GM12878 (cell line): ENCODE data around the gene ZFC3H1. TPM values are rescaled to one million over a fixed set of nuclear protein-coding genes. Genes with fewer than 3 reads are reported as not detected.

ENCODE experiments used
- ATAC-seq: fragments of 200-7000 bp; cut with Tn5 transposase; 3 replicates; pipeline ENCODE4 v1.9.1; 2020; ENCODE audit warnings: mild to moderate bottlenecking, moderate library complexity
- BruUV-seq: library from RNA; stranded (reverse); fragments of 400-500 nt; replicated peaks from 2 replicates; lab custom pipeline; 2021; lab: Mats Ljungman, UMichigan
- CTCF ChIA-PET: fragments of 300-600 bp; sonication (Branson Sonifier 250); formaldehyde crosslinking; extraction: SDS; loops from one replicate; lab custom pipeline; 2021; ENCODE audit warnings: inconsistent platforms; lab: Yijun Ruan, JAX
- POLR2A ChIA-PET: fragments of 350-600 bp; formaldehyde crosslinking; extraction: SDS; loops from one replicate; lab custom pipeline; 2021; ENCODE audit warnings: inconsistent platforms; lab: Charles Lee
- RAD21 ChIA-PET: fragments of 300-600 bp; sonication (Branson Sonifier 250); formaldehyde crosslinking; loops from one replicate; lab custom pipeline; 2023; ENCODE audit warnings: antibody characterized with exemption; ENCODE audit not compliant: unreplicated experiment; lab: Charles Lee
- SMC1A ChIA-PET: fragments of 300-600 bp; sonication (Branson Sonifier 250); formaldehyde crosslinking; loops from one replicate; lab custom pipeline; 2023; ENCODE audit not compliant: unreplicated experiment, uncharacterized antibody; lab: Charles Lee
- DNase-seq: peaks from one replicate; pipeline ENCODE4 v3.0.0-alpha.2; 2011; ENCODE audit warnings: low read depth, low spot score
- FAIRE-seq: peaks from 3 replicates; lab custom pipeline; 2011; peaks lifted over from hg19 to GRCh38; lab: Jason Lieb, UNC
- H2AFZ ChIP-seq: 2 replicates; pipeline ENCODE4 v1.6.0; 2011; ENCODE audit warnings: low read depth, low read length, control low read depth; ENCODE audit not compliant: control insufficient read depth
- H3K27ac ChIP-seq: 2 replicates; pipeline ENCODE4 v1.5.1; 2011; ENCODE audit warnings: control low read depth; ENCODE audit not compliant: control insufficient read depth, insufficient read depth
- H3K27me3 ChIP-seq, 2 experiments: replicated peaks in 1 of 2; 2 replicates each; pipeline versions ENCODE4 v1.6.0 to v1.6.1; 2011; ENCODE audit warnings: low read length in 1 of 2; ENCODE audit not compliant: control insufficient read depth in 2 of 2, insufficient read depth in 2 of 2
- H3K36me3 ChIP-seq, 2 experiments: 2 replicates each; pipeline ENCODE4 v1.5.1; 2011; ENCODE audit warnings: low read length in 1 of 2; ENCODE audit not compliant: control insufficient read depth in 2 of 2, insufficient read depth in 2 of 2
- H3K4me1 ChIP-seq: 2 replicates; pipeline ENCODE4 v1.6.1; 2011; ENCODE audit warnings: mild to moderate bottlenecking, low read length, moderate library complexity, mixed read lengths; ENCODE audit not compliant: control insufficient read depth, insufficient read depth
- H3K4me2 ChIP-seq: 2 replicates; pipeline ENCODE4 v1.6.0; 2011; ENCODE audit warnings: control low read depth; ENCODE audit not compliant: control insufficient read depth, insufficient read depth
- H3K4me3 ChIP-seq: fragments of 200-600 bp; sonication (generic); 2 replicates; pipeline ENCODE4 v1.5.1; 2016
- H3K79me2 ChIP-seq: 2 replicates; pipeline ENCODE4 v1.6.0; 2011; ENCODE audit warnings: low read length; ENCODE audit not compliant: control insufficient read depth, insufficient read depth
- H3K9ac ChIP-seq: 2 replicates; pipeline ENCODE4 v1.8.0; 2011; ENCODE audit warnings: low read length, control low read depth, mixed read lengths; ENCODE audit not compliant: control insufficient read depth, insufficient read depth
- H3K9me3 ChIP-seq: replicated peaks from 3 replicates; pipeline ENCODE4 v1.5.1; 2011; ENCODE audit warnings: mild to moderate bottlenecking, low read length; ENCODE audit not compliant: control insufficient read depth, insufficient read depth
- H4K20me1 ChIP-seq: 2 replicates; pipeline ENCODE4 v1.6.0; 2011; ENCODE audit not compliant: control insufficient read depth, insufficient read depth
- BRCA1 ChIP-seq: IDR thresholded peaks from 2 replicates; pipeline ENCODE4 v1.6.1; 2011; ENCODE audit warnings: low read depth, low read length, improper control_type of control experiment
- CBFB ChIP-seq: IDR thresholded peaks from 2 replicates; pipeline ENCODE4 v1.6.1; 2016; ENCODE audit warnings: antibody characterized with exemption, low read depth
- CHD1 ChIP-seq: IDR thresholded peaks from 2 replicates; pipeline ENCODE4 v1.6.1; 2012; ENCODE audit warnings: low read depth, low read length, improper control_type of control experiment
- IRF4 ChIP-seq: IDR thresholded peaks from 2 replicates; pipeline ENCODE4 v1.6.1; 2011; ENCODE audit warnings: low read depth, low read length
- JUNB ChIP-seq: IDR thresholded peaks from 2 replicates; pipeline ENCODE4 v1.6.1; 2016; ENCODE audit warnings: antibody characterized with exemption, mild to moderate bottlenecking
- JUND ChIP-seq: IDR thresholded peaks from 2 replicates; pipeline ENCODE4 v1.6.1; 2012; ENCODE audit warnings: low read depth, mild to moderate bottlenecking, low read length, improper control_type of control experiment, moderate library complexity
- MXI1 ChIP-seq: fragments of 150-350 bp; IDR thresholded peaks from 2 replicates; pipeline ENCODE4 v1.6.1; 2011; ENCODE audit warnings: low read depth, mild to moderate bottlenecking, inconsistent platforms, low read length, improper control_type of control experiment
- NR2F1 ChIP-seq: fragments of 450-650 bp; conservative IDR thresholded peaks from 2 replicates; pipeline ENCODE4 v1.6.1; 2017; ENCODE audit warnings: mild to moderate bottlenecking
- POLR2AphosphoS2 ChIP-seq: IDR thresholded peaks from 2 replicates; pipeline ENCODE4 v1.6.1; 2011; ENCODE audit warnings: low read depth, mild to moderate bottlenecking, low read length, improper control_type of control experiment, moderate library complexity
- POU2F2 ChIP-seq: IDR thresholded peaks from 3 replicates; pipeline ENCODE4 v1.6.1; 2011; ENCODE audit warnings: low read depth, mild to moderate bottlenecking, low read length, borderline replicate concordance
- RAD51 ChIP-seq: fragments of 450-650 bp; IDR thresholded peaks from 2 replicates; pipeline ENCODE4 v1.6.1; 2016; ENCODE audit warnings: moderate library complexity, mild to moderate bottlenecking, inconsistent platforms
- RELA ChIP-seq: fragments of 450-650 bp; IDR thresholded peaks from 2 replicates; pipeline ENCODE4 v1.8.0; 2014; ENCODE audit warnings: borderline replicate concordance; ENCODE audit not compliant: partially characterized antibody
- RFX5 ChIP-seq: IDR thresholded peaks from 2 replicates; pipeline ENCODE4 v1.6.1; 2011; ENCODE audit warnings: low read depth, low read length, improper control_type of control experiment
- SIX5 ChIP-seq: IDR thresholded peaks from 2 replicates; pipeline ENCODE4 v1.6.1; 2011; ENCODE audit warnings: mild to moderate bottlenecking, low read depth, low read length, moderate library complexity; ENCODE audit not compliant: severe bottlenecking
- SREBF1 ChIP-seq: IDR thresholded peaks from 2 replicates; pipeline ENCODE4 v1.6.1; 2012; ENCODE audit warnings: mild to moderate bottlenecking, low read length
- ZNF217 ChIP-seq: fragments of 450-650 bp; IDR thresholded peaks from 2 replicates; pipeline ENCODE4 v1.6.1; 2017; ENCODE audit warnings: antibody characterized with exemption, mild to moderate bottlenecking
- ZNF622 ChIP-seq: fragments of 450-650 bp; IDR thresholded peaks from 2 replicates; pipeline ENCODE4 v1.6.1; 2017; ENCODE audit warnings: mild to moderate bottlenecking, inconsistent platforms
- ZSCAN29 ChIP-seq: fragments of 450-650 bp; IDR thresholded peaks from 2 replicates; pipeline ENCODE4 v1.6.1; 2017; ENCODE audit warnings: mild to moderate bottlenecking, moderate library complexity
- WGBS: methylation state at CpG from one replicate; pipeline ENCODE4 v1.1.6; 2016; ENCODE audit warnings: low lambda C conversion rate; ENCODE audit not compliant: insufficient replicate concordance, insufficient coverage; ENCODE audit errors: missing lambda C conversion rate; 5-methylcytosine and 5-hydroxymethylcytosine counted together
- in situ Hi-C: fragments of 300-500 bp; cut with MboI; formaldehyde crosslinking; loops from 9 replicates; pipeline ENCODE4 v1.14.3; 2018; ENCODE audit warnings: mixed read lengths
- intact Hi-C: fragments of 100-400 bp; cut with micrococcal nuclease; formaldehyde crosslinking; loops from one replicate; pipeline ENCODE4 v1.14.2; 2022; ENCODE audit not compliant: unreplicated experiment
- polyA plus RNA-seq, 11 experiments: library from polyadenylated mRNA; depleted of rRNA in 4 of 11; unstranded in 6 of 11; stranded (reverse) in 5 of 11; fragments of >200 nt; fragmentation: Nextera tagmentation in 4 of 11; fragmentation: Illumina TruSeq in 1 of 11; extraction: Ambion mirVana in 4 of 11; extraction: Trizol in 1 of 11; gene quantifications; 1 replicate in 1 of 11; 2 replicates in 10 of 11; pipeline versions ENCODE4 v1.2.1 to v1.2.3, GENCODE V29; 2011 to 2016; ENCODE audit warnings: inconsistent platforms in 2 of 11, missing spikeins in 2 of 11, low read depth in 1 of 11
- total RNA-seq, 4 experiments: library from RNA; depleted of rRNA in 3 of 4; stranded (reverse); fragments of >200 nt in 3 of 4; fragmentation: Illumina TruSeq in 1 of 4; extraction: Trizol in 1 of 4; gene quantifications; 2 replicates each; pipeline versions ENCODE4 v1.2.1 to v1.2.3, GENCODE V29; 2013 to 2021

Gene ZFC3H1
- total and polyA plus RNA-seq, 10 of the 15 experiments (the other 5 are each of a cell fraction or from before 2014, with no cell fraction given) = 11.2 to 88.7 (median 25.9) TPM

GRCh38 chr12:71695782-71696181 lies 32.1 kb upstream of the ZFC3H1 start:
- FAIRE-seq (no peak), ATAC-seq (no peak), DNase-seq (no peak)
- 96% methylated on average over 1 of the region's 1 CpG for WGBS
- Histone ChIP-seq H3K4me3 (no peak overlapping the region), H3K9me3 (no peaks in the 10 kb centered on the region), H2AFZ (no peak overlapping the region), H3K36me3 (peaks cover 0 to 12% of the 10 kb centered on the region in 2 experiments; a peak in 3 of 4 replicates), H3K4me1 (peaks cover 35% of the 10 kb centered on the region), H3K9ac (no peak overlapping the region), H4K20me1 (no peaks in the 10 kb centered on the region), H3K79me2 (peaks cover 22% of the 10 kb centered on the region), H3K27ac (no peak overlapping the region), H3K27me3 (no peaks in the 10 kb centered on the region), H3K4me2 (no peak overlapping the region)
- TF ChIP-seq MXI1 (no peak), CHD1 (no peak), SREBF1 (no peak)
- in situ Hi-C loops (no loop called here), intact Hi-C loops (no loop called here)
- CTCF ChIA-PET = interaction anchor here (1.0 to 2.2 kb wide), 5 partner anchors 10 to 304 kb away, joined by 3 to 11 read pairs (median 6); partner anchors contain the start of gene TMEM19
- RAD21 ChIA-PET = interaction anchor here (1.1 to 3.2 kb wide), 4 partner anchors 8 to 59 kb away, joined by 3 to 14 read pairs (median 4); partner anchors contain the start of genes RAB21, THAP2, TMEM19 and ZFC3H1
- BruUV-seq = no TSS peak
- SMC1A ChIA-PET = interaction anchor here (0.6 to 2.8 kb wide), 6 partner anchors 10 to 352 kb away, joined by 3 to 16 read pairs (median 4); partner anchors contain the start of genes THAP2, TMEM19 and ZFC3H1
- POLR2A ChIA-PET = interaction anchor here (1.2 kb wide), 1 partner anchor 61 kb away, joined by 3 read pairs; no protein-coding TSS in a partner anchor

- ChIA-PET RAD21 (interaction anchor here (1.0 to 3.2 kb wide), 4 partner anchors 8 to 60 kb away, joined by 4 to 14 read pairs (median 4); partner anchors contain the start of genes RAB21 and TMEM19), SMC1A (interaction anchor here (0.6 to 2.8 kb wide), 12 partner anchors 8 to 262 kb away, joined by 3 to 16 read pairs (median 3); partner anchors contain the start of genes THAP2, TMEM19 and ZFC3H1), POLR2A (interaction anchor here (0.7 to 1.0 kb wide), 2 partner anchors 31 to 32 kb away, joined by 3 read pairs; partner anchors contain the start of gene ZFC3H1), CTCF (interaction anchor here (1.2 to 2.2 kb wide), 5 partner anchors 12 to 85 kb away, joined by 3 to 7 read pairs (median 3); partner anchors contain the start of gene THAP2)
- Histone ChIP-seq H3K4me2 (peak overlapping the region; percentile 90), H3K27ac (peak overlapping the region; percentile 78), H4K20me1 (no peaks in the 10 kb centered on the region), H3K9ac (peak overlapping the region; percentile 40; the same call in 1 of the 2 replicates), H3K79me2 (peaks cover 31% of the 10 kb centered on the region), H3K4me1 (peaks cover 35% of the 10 kb centered on the region), H2AFZ (peak overlapping the region; percentile 61), H3K4me3 (peak overlapping the region; percentile 30; the same call in 1 of the 2 replicates), H3K27me3 (no peaks in the 10 kb centered on the region), H3K9me3 (no peaks in the 10 kb centered on the region), H3K36me3 (peaks cover 0 to 7% of the 10 kb centered on the region in 2 experiments; a peak in 3 of 4 replicates)
- WGBS = 0% methylated on average over 1 of the region's 1 CpG
- DNase-seq (peak; percentile 79), FAIRE-seq (peak; percentile 65), ATAC-seq (peak; percentile 86)
- in situ Hi-C loops = no loop called here
- intact Hi-C loops = no loop called here
- BruUV-seq = no TSS peak
- TF ChIP-seq ZNF622 = no peak
- TF ChIP-seq RAD51 = no peak
- TF ChIP-seq RFX5 = no peak
- no peak for TF ChIP-seq POLR2AphosphoS2
- no peak for TF ChIP-seq BRCA1
- TF ChIP-seq JUND = no peak
- TF ChIP-seq SREBF1 = peak; percentile 62; the same call in 1 of the 2 replicates
- TF ChIP-seq IRF4 = 0 out of 2 replicates have a peak, but pooled peaks have one; percentile 33
- peak; percentile 87 for TF ChIP-seq ZNF217
- no peak for TF ChIP-seq RELA
- peak; percentile 80 for TF ChIP-seq NR2F1
- no peak for TF ChIP-seq SIX5
- TF ChIP-seq CBFB = no peak
- no peak for TF ChIP-seq ZSCAN29
- peak; percentile 93 for TF ChIP-seq POU2F2
- TF ChIP-seq JUNB = no peak
Observed at GRCh38 chr12:71694099-71694820, 30.6 kb upstream of the ZFC3H1 start.
